ENCODE data around the gene HMGN2. TPM values are rescaled to one million over a fixed set of nuclear protein-coding genes. Genes with fewer than 3 reads are reported as not detected.

Gene HMGN2
- total and polyA plus RNA-seq, 2 of the 13 experiments (the other 11 are each of a cell fraction or from before 2014, with no cell fraction given): 63.4 to 343 TPM

- no peak for TF ChIP-seq ESRRA (CRISPR knock-in tag; IDR thresholded peaks at IDR 0.05; ENCODE audit: low read depth)
- no peak for TF ChIP-seq KLF11 (CRISPR knock-in tag; IDR thresholded peaks at IDR 0.05)
- no peak for TF ChIP-seq BCL6 (CRISPR knock-in tag; IDR thresholded peaks at IDR 0.05)
- TF ChIP-seq ZBTB26 (CRISPR knock-in tag; IDR thresholded peaks at IDR 0.05; ENCODE audit: borderline replicate concordance): no peak
- TF ChIP-seq PBX3 (CRISPR knock-in tag; IDR thresholded peaks at IDR 0.05; ENCODE audit: borderline replicate concordance): no peak
- TF ChIP-seq REXO4 (CRISPR knock-in tag; IDR thresholded peaks at IDR 0.05; ENCODE audit: borderline replicate concordance): no peak
- TF ChIP-seq RBM22 (optimal IDR thresholded peaks at IDR 0.05; ENCODE audit: low read length): peak; percentile 27
- no peak for TF ChIP-seq CCAR2 (optimal IDR thresholded peaks at IDR 0.05; ENCODE audit: low read depth, low read length)
- no peak; the same call in 1 of the 2 replicates for TF ChIP-seq ZNF224 (CRISPR knock-in tag; IDR thresholded peaks at IDR 0.05)
- TF ChIP-seq MYC (CRISPR knock-in tag; IDR thresholded peaks at IDR 0.05; ENCODE audit: borderline replicate concordance): peak; percentile 51; the same call in 1 of the 2 replicates
- no peak for TF ChIP-seq PAWR (CRISPR knock-in tag; IDR thresholded peaks at IDR 0.05; ENCODE audit: borderline replicate concordance)
- TF ChIP-seq NCOR1 (IDR thresholded peaks at IDR 0.05; ENCODE audit: borderline replicate concordance, low read length): no peak
- no peak for TF ChIP-seq YY1 (IDR thresholded peaks at IDR 0.05; ENCODE audit: insufficient read depth, insufficient replicate concordance, low read depth, low read length)
- peak; percentile 23; the same call in 1 of the 2 replicates for TF ChIP-seq ZBTB38 (CRISPR knock-in tag; IDR thresholded peaks at IDR 0.05)
- TF ChIP-seq ZFAT (CRISPR knock-in tag; conservative IDR thresholded peaks at IDR 0.05): no peak
- TF ChIP-seq CTCF (CRISPR knock-in tag; IDR thresholded peaks at IDR 0.05): 0 out of 2 replicates have a peak, but pooled peaks have one; percentile 11
- TF ChIP-seq RXRA (CRISPR knock-in tag; IDR thresholded peaks at IDR 0.05): peak; percentile 31; the same call in 1 of the 2 replicates
- TF ChIP-seq XRCC5 (optimal IDR thresholded peaks at IDR 0.05; ENCODE audit: low read length): no peak
- no peak for TF ChIP-seq GTF3A (CRISPR knock-in tag; conservative IDR thresholded peaks at IDR 0.05)
- TF ChIP-seq, protein P1, sequence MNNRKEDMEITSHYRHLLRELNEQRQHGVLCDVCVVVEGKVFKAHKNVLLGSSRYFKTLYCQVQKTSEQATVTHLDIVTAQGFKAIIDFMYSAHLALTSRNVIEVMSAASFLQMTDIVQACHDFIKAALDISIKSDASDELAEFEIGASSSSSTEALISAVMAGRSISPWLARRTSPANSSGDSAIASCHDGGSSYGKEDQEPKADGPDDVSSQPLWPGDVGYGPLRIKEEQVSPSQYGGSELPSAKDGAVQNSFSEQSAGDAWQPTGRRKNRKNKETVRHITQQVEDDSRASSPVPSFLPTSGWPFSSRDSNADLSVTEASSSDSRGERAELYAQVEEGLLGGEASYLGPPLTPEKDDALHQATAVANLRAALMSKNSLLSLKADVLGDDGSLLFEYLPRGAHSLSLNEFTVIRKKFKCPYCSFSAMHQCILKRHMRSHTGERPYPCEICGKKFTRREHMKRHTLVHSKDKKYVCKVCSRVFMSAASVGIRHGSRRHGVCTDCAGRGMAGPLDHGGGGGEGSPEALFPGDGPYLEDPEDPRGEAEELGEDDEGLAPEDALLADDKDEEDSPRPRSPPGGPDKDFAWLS (CRISPR knock-in tag; IDR thresholded peaks at IDR 0.05; ENCODE audit: borderline replicate concordance): no peak
- TF ChIP-seq PAX8 (CRISPR knock-in tag; IDR thresholded peaks at IDR 0.05; ENCODE audit: borderline replicate concordance): no peak
- peak; percentile 59 for TF ChIP-seq SRSF1 (optimal IDR thresholded peaks at IDR 0.05; ENCODE audit: low read depth, low read length)
Measured at GRCh38 chr1:26471498-26472319, 531 bp upstream of the HMGN2 start (continued).

Data from HepG2 (cell line).